Astrocyte (in vitro differentiated cells and primary cell): ENCODE data around the gene METTL22.

Experiments
- EZH2 ChIP-seq: IDR thresholded peaks from 2 replicates; pipeline ENCODE4 v1.6.1; 2012; ENCODE audit warnings: mild to moderate bottlenecking, low read length, inconsistent platforms; ENCODE audit not compliant: insufficient read depth
- TF ChIP-seq, protein P1 (sequence below): IDR thresholded peaks from 2 replicates; pipeline ENCODE4 v1.5.1; 2011; ENCODE audit warnings: low read depth, mild to moderate bottlenecking, inconsistent platforms, low read length, moderate library complexity; ENCODE audit not compliant: insufficient read depth

DNA sequence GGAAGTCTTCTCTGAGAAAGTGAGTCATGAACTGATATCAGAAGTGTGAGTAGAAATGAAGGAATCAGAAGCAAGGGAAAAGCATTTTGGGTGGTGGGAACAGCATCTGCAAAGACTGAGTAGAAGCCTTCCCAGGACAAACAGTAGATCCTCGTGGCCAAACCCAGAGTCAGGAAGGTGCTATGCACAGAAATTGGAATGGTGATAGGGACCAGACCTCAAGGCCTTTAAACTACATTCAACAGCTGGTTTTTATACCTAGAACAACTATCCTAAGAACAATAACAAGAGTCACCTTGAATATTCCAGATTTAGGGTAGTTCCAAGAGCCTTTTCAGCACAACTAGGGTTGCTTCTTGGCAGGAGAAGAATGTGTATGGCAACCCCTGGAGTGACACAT is 68.2 kb downstream of the METTL22 start:
- TF ChIP-seq, protein P1, sequence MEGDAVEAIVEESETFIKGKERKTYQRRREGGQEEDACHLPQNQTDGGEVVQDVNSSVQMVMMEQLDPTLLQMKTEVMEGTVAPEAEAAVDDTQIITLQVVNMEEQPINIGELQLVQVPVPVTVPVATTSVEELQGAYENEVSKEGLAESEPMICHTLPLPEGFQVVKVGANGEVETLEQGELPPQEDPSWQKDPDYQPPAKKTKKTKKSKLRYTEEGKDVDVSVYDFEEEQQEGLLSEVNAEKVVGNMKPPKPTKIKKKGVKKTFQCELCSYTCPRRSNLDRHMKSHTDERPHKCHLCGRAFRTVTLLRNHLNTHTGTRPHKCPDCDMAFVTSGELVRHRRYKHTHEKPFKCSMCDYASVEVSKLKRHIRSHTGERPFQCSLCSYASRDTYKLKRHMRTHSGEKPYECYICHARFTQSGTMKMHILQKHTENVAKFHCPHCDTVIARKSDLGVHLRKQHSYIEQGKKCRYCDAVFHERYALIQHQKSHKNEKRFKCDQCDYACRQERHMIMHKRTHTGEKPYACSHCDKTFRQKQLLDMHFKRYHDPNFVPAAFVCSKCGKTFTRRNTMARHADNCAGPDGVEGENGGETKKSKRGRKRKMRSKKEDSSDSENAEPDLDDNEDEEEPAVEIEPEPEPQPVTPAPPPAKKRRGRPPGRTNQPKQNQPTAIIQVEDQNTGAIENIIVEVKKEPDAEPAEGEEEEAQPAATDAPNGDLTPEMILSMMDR: no peak
- no peak for TF ChIP-seq EZH2
